SHP77 (cell line): Measurements from ENCODE around the gene HYDIN.
"Not testable (repeated sequence)": the region's sequence is repeated elsewhere in the genome, so short reads cannot be mapped to it uniquely, and the experiment has no call there.

Source experiments
- DNase-seq, 2 experiments: peaks; one replicate each; lab custom pipeline; 2025; lab: John Stamatoyannopoulos, UW

Gene HYDIN

DNA sequence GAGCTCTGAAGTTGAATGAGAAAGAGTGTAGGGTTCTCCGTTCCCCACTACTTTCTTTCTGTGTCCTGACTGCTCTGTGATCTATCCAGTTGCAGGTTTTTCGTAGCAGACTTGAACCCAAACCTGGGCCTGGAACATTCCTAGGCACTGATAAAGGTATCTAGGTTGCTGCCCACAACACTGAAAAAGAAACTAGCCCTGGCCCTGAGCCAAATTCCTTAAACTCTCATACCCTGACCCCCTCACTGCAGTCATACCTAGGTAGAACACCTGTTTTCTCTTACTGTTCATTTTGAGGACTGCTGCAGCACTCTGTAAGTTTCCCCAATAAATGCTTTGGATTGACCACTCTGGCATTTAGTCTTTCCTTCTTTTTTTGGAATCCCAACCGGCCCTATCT, 5.4 kb downstream of the HYDIN start:
- DNase-seq: no peak

DNA sequence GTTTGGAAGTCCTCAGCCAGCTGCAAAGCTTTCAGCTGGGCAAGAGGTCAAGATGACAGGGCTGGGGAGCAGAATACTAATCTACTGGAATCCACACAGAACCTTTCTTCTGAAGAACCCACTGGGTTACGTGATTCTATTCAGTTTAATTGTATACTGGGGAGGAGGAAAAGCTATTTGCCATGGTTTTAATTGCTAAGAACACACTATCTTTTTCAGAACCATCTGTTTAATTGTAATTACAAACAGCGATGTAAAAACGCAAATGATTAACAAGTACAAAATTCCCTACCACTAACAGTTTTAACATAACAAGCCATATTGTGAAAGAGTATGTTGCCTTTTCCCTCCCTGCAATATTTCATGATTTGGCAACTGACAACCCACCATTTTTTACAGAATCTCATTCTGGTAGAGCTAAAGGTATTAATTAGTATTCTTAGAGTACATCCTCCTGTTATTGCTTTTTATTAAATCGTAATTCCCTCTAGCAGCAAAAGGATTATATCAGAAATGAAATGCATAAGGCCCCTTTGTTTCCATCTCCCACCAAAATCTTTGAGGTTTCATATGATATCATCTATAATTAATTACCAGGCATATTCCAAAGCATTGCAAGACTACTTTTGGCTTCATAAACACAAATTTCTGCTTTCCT, 12.1 kb downstream of the HYDIN start:
- no peak for DNase-seq

- DNase-seq: no peak
Measured at GRCh38 chr16:71217506-71217905, 13.0 kb downstream of the HYDIN start.

DNA sequence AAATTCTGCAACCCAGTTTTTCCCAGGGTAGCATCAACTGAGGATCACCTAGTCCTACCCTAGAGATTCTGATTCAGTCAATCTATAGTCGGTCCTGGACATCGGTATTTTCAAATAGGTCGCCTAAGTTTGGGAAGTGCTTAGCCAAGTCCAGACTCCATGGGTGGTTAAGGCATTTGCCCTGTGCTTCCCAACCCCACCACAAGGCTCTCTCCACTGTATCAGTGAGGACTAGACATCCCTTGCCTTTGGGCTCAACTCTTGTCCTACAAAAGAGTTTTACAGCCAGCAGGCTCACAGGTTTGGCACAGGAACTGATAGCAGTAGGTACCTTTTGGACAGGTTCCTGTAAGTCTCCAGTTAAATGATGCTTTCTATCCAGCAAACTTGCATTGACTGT, 13.8 kb downstream of the HYDIN start:
- DNase-seq: no peak

DNA sequence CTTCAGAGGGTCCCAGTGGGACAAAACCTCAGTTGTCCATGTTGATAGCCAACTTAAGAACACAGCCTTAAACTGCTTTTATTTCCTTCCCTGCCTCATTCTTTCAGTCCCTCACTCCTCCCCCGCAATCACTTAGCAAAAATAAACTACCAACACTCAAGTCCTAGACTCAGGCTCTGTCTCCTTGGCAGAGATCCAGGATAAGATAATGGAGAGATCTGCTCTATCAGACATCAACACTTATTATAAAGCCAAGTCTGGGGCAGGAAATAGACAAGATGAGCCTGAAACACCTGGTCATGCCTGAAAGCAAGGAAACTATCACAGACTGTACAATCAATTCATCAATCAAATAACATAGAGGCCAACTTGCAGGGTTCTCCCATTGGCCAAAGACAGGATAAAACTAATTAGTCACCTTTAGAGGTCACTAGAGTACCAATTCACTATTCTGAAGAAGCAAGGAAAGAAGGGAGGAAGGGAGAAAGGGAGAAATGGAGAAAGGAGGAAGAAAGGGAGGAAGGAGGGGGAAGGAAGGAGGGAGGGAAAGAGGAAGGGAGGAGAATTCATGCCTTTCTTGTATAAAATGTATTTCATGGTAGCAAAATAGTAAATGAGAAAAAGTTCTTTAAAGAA, 15.7 kb downstream of the HYDIN start:
- DNase-seq: no peak

- no peak for DNase-seq
Measured at GRCh38 chr16:71205482-71206131, 24.9 kb downstream of the HYDIN start.

DNA sequence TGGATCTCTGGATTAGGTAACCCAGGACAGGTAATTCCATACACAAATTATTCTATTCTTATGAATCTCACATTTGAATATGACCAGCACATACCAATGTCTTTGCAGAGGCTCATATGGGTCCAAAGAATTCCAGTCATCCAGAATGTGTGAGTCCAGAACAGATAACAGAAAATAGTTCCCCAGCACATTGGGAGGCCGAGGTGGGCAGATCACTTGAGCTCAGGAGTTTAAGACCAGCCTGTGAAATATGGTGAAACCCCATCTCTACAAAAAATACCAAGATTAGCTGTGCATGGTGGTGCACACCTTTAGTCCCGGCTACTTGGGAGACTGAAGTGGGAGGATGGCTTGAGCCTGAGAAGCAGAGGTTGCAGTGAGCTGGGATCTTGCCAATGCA, 26.9 kb downstream of the HYDIN start:
- no peak for DNase-seq

DNA sequence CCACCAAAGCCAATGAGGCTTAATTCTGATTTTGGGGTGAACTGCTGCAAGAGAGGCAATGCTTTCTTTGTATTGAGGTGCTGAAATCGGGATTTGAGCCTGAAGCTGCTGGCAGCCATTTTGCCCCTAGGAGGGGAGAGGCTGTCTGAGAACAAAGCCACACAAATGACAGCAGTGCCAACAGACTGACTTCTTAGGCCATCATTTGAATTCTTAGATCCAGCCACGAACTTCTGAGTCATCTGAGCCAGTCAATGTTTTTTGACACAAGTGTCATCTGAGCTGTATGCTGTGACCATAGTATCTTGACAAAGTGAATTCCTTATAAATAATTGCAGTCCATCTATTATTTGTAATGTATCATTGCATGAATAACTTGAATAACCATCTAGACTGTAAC, 29.0 kb downstream of the HYDIN start:
- no peak for DNase-seq

- no peak for DNase-seq
Measured at GRCh38 chr16:71201054-71201453, 29.5 kb downstream of the HYDIN start.

GRCh38 chr16:71198408-71198807, 32.1 kb downstream of the HYDIN start:
- DNase-seq: no peak

DNA sequence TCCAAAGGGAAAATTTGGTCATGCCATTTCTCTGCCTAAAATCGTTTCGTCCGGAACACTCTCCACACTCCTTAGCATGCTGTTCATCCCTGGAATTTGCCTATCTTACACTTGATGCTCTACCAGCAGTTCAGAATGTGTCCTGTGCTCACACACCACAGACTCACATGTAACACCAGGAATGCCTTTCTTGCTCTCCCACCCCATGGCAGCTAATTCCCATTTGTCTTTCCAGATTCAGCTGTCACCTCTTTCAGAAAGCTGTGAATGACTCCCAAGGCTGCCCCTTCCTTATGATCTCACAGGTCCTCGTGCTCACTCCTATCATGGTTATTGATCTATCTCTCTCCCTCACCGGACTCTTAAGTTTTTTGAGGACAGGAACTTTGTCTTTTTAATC, 38.1 kb downstream of the HYDIN start:
- DNase-seq: no peak

- no peak for DNase-seq
Measured at GRCh38 chr16:71188956-71189712, 41.4 kb downstream of the HYDIN start.

DNA sequence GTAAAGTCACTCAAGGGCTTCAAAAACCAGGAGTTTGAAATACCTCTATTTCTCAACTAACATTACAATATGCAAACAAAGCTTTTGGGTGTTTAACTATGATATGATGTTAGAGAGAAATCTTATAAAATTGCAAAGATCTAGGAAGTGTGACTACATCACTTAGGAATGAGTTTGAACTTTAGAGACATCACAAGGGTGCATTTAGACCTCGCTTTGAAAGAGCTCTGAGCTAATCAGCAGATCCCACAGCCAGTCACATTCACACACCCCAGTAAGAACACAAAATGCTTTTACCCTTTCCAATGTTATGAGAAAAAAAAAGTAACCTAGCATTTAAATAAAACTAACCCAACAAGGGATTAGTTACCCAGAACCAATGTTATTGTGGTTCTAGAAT, 45.2 kb downstream of the HYDIN start:
- no peak for DNase-seq

- DNase-seq: no peak
Measured at GRCh38 chr16:71179569-71179968, 51.0 kb downstream of the HYDIN start.

DNA sequence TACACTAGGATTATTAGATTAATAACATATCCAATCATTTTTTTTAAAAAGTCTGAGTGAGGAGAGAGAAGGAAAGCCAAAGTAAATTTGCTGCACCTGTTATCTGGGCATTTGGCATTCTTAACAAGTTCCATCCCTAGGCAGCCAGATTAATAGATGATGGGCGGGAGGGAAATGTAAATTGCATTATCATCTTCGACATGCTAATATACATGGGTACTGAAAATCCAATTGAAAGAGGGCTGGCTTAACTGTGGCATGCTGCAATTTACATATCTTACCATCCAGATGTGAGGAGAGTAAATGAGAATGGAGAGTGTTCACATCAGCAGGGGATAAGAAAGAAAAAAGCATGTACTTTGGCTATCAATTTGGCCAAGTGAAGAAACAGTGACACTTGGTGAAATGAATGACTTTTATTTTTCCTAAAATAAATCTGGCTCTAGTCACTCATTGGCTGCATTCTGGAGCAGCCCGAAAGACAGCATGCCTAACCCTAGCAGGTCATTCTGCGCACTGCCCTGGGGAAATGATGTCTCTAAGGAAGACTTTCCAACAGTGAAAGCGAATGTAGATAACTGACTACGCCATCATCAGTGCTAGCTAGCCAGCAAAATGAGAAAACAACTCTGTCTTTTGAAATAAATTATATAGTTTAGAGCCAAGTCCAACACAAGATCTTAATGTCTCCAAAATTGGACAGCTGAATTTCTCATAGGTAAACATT, 57.9 kb downstream of the HYDIN start:
- no peak for DNase-seq

GRCh38 chr16:71161007-71161406, 69.5 kb downstream of the HYDIN start:
- not testable (repeated sequence) for DNase-seq

- not testable (repeated sequence) for DNase-seq
Measured at GRCh38 chr16:71157278-71157677, 73.2 kb downstream of the HYDIN start.

- DNase-seq: not testable (repeated sequence)
Measured at GRCh38 chr16:71153329-71153728, 77.2 kb downstream of the HYDIN start.

GRCh38 chr16:71151654-71152053, 78.9 kb downstream of the HYDIN start:
- DNase-seq: not testable (repeated sequence)

DNA sequence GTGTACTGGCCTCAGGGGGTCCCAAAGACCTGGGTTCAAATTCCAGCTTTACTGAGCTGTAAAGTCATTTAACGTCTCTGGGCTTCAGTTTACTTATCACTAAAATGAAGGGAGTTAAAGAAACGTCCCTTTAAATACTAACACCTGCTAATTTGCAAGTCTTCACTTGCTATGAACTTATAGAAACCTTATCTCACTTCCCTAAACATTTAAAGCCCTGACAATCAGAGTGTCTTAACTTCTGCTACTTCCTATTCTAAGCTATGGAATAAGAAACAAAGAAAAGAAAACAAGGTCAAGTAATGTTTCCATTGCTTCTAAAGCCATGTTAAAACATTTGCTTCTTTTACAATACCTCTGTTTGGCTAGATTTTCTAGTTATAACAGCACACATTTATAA, 87.3 kb downstream of the HYDIN start:
- DNase-seq: not testable (repeated sequence)

- DNase-seq: not testable (repeated sequence)
Measured at GRCh38 chr16:71110565-71110964, 120.0 kb downstream of the HYDIN start.

DNA sequence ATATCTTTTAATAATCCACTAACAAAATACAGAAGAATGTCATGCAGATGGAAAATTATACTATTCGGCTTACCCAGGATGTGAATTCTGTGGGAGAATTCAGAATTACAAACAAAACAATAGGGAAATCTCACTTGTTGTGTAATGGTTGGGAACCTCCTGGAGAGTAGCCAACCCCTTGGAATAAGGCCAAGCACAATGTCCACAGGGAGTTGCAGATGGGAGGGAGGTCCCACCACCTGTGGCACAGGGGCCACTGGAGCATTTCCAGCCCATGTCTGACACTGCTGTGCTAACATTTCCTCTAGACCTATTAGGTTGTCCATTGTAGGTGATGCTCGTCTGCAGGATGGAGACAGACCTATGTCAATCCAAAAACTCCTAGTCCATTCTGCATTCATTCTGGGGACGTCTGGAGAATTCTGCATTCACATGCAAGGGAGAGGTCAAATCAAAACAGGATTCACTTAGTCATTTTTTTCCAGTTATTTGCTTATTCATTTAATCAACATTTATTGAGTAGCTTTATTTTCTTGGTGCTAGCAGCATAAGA, 120.8 kb downstream of the HYDIN start:
- not testable (repeated sequence) for DNase-seq
